Spinal cord (tissue), 10 donors: ENCODE results near the gene MMEL1. TPM values are rescaled to one million over a fixed set of nuclear protein-coding genes. Genes with fewer than 3 reads are reported as not detected.

Source experiments
- DNase-seq, 6 donors: peaks; one replicate each; pipeline versions ENCODE4 v3.0.0 to v3.0.0-alpha.2; 2013 to 2015; ENCODE audit warnings: low spot score in 6 of 6, low read depth in 4 of 6
- H3K27ac ChIP-seq: one replicate; pipeline ENCODE4 v1.5.1; 2013; ENCODE audit warnings: low read depth, low read length, control low read depth
- H3K27me3 ChIP-seq: one replicate; pipeline ENCODE4 v1.6.1; 2013; ENCODE audit warnings: low read length; ENCODE audit not compliant: control insufficient read depth, insufficient read depth
- H3K36me3 ChIP-seq: one replicate; pipeline ENCODE4 v1.6.1; 2013; ENCODE audit warnings: low read length; ENCODE audit not compliant: control insufficient read depth, insufficient read depth
- H3K4me1 ChIP-seq: one replicate; pipeline ENCODE4 v1.6.1; 2013; ENCODE audit warnings: low read length; ENCODE audit not compliant: control insufficient read depth, insufficient read depth
- H3K4me3 ChIP-seq: one replicate; pipeline ENCODE4 v1.5.1; 2013; ENCODE audit warnings: low read depth, low read length, control low read depth
- H3K9me3 ChIP-seq: one replicate; pipeline ENCODE4 v1.6.1; 2013; ENCODE audit warnings: low read length; ENCODE audit not compliant: control insufficient read depth, insufficient read depth
- WGBS: methylation state at CpG from one replicate; pipeline ENCODE4 v1.1.5; 2013; ENCODE audit warnings: missing lambda C conversion rate; ENCODE audit not compliant: insufficient coverage; 5-methylcytosine and 5-hydroxymethylcytosine counted together
- polyA plus RNA-seq, 2 donors: library from polyadenylated mRNA; unstranded; fragments of 120-200 nt; gene quantifications; one replicate each; pipeline ENCODE4 v1.2.1, GENCODE V29; 2013; ENCODE audit not compliant: insufficient read length in 2 of 2
- total RNA-seq, 2 donors: library from RNA; depleted of rRNA in 1 of 2; stranded (reverse); fragments of 120-200 nt in 1 of 2; fragments of >200 nt in 1 of 2; gene quantifications; one replicate each; pipeline versions ENCODE4 v1.2.3 to v1.2.4, GENCODE V29; 2013 to 2014
- donor health status: healthy.

Gene MMEL1
- total and polyA plus RNA-seq, 4 donors = 2.3 to 3.9 (median 2.6) TPM

DNA sequence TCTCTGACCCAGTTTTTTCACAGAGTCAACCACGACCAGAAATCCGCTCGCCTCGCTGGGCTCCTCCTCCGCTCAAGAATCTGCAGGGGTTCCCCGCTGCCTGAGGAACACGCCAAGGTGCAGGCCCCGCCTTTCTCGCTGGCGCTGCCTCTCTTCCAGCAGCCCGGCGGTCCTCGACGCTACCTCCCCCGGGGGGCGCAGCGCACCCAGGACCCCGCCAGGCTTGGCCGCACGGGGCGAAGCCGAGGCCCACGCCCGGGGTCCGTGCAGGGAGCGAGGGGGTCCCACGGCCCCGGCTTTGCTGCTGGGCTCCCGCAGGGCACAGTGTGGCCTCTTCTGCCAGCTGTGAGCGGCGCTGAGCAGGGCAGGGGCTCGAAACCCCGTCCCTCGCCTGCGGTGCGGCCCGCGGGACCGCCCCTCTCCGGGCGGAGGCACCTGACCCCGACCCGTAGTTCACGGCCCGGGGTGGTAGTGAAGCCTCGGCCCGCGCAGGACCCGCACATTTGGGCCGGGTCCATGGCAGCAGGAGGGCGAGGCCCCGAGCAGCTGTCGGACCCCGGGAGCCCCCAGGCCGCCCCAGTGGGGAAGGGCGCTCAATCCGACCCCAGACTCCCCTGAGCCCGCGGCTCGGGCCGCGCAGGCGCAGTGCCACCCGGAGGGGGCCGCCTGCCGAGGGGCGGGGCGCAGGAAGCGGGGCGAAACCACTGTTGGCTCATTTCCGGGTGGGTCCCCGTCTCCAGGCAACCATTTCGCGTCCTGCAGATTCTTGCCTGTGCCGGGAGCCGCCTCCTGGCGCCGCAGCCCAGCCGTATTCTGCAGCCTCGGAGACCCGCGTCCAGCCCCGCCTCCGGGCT, 10.0 kb upstream of the MMEL1 start:
- Histone ChIP-seq H3K27ac (no peak overlapping the region), H3K4me1 (peaks cover 29% of the 10 kb centered on the region), H3K27me3 (no peaks in the 10 kb centered on the region), H3K36me3 (peaks cover 20% of the 10 kb centered on the region), H3K9me3 (no peaks in the 10 kb centered on the region), H3K4me3 (peak overlapping the region; percentile 53)
- under 1% methylated on average over 84 of the region's 84 CpGs for WGBS
- DNase-seq = peak; percentile 80 to 98 (median 90)

DNA sequence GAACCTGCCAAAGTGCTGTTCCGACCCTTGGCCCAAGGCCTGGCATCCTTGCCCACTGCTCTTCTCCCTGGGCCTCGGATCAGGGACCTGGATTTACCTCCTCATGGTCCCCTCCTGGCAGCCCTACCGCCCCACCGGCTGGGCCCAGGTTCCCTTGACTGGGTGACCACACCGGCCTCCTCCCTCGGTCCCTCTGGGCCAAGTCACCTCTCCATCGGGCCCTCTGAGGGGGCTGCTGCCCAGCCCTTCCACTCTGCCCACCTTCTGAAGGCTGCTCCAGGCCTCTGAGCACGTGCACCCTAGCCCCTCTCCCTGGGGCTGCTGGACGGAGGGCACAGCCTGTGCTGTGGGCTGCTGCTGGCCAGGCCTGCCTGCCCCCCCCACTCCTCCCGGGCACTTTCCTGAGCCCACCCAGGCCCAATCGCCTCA, 9.3 kb upstream of the MMEL1 start:
- Histone ChIP-seq H3K4me3 (peak overlapping the region; percentile 53), H3K9me3 (no peaks in the 10 kb centered on the region), H3K27me3 (no peaks in the 10 kb centered on the region), H3K36me3 (peaks cover 20% of the 10 kb centered on the region), H3K27ac (no peak overlapping the region), H3K4me1 (peaks cover 29% of the 10 kb centered on the region)
- DNase-seq = no peak
- WGBS = 37% methylated on average over 11 of the region's 11 CpGs

DNA sequence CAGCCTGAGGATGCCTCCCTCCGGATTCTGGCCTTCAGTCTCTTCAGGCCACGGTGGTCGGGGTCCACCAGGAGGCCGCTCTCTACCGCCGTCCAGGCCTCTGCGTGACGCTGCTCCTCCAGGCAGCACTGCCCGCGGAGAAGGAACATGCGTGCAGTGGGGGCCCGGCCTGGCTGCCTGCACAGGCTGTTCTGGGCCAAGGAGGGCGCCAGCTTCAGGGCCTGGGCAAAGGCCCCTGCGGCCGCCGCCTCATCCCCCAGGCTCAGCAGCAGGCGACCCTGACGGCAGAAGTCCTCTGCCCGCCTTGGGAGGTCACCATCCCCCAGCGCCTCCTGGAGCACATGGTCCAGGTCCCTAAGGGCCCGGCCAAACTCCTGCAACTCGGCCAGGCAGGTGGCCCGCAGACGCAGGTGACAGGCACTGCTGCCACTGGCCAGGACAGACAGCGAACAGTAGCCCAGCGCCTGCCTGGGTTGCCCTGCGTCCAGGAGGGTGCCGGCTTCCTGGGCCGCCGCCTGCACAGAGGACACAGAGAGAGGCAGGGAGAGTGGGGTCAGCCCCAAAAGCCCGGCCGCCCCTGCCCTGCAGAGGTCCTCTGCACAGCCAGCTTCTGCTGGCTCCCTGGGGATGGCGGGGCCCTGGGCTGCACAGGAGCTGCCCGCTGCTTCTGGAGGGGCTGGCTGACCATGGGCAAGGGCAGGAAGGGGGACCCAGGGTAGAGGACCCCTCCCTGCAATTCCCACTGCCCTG, 8.7 kb upstream of the MMEL1 start:
- Histone ChIP-seq H3K4me3 (peak overlapping the region; percentile 53), H3K27me3 (no peaks in the 10 kb centered on the region), H3K36me3 (peaks cover 20% of the 10 kb centered on the region), H3K9me3 (peaks cover 5% of the 10 kb centered on the region), H3K27ac (no peak overlapping the region), H3K4me1 (peaks cover 29% of the 10 kb centered on the region)
- DNase-seq = no peak
- 83% methylated on average over 34 of the region's 34 CpGs for WGBS

- no peaks in the 10 kb centered on the region for H3K27me3 ChIP-seq
- H3K4me1 ChIP-seq = peaks cover 29% of the 10 kb centered on the region
- H3K36me3 ChIP-seq = peaks cover 20% of the 10 kb centered on the region
- 94% methylated on average over 2 of the region's 3 CpGs for WGBS
- H3K9me3 ChIP-seq = peaks cover 5% of the 10 kb centered on the region
- DNase-seq = no peak
- no peak overlapping the region for H3K4me3 ChIP-seq
- H3K27ac ChIP-seq = no peak overlapping the region
Observed at GRCh38 chr1:2640626-2641025, 7.8 kb upstream of the MMEL1 start.

- no peak overlapping the region for H3K27ac ChIP-seq
- 82% methylated on average over 26 of the region's 26 CpGs for WGBS
- H3K27me3 ChIP-seq = no peaks in the 10 kb centered on the region
- H3K4me3 ChIP-seq = no peak overlapping the region
- H3K4me1 ChIP-seq = peaks cover 29% of the 10 kb centered on the region
- peaks cover 20% of the 10 kb centered on the region for H3K36me3 ChIP-seq
- peaks cover 5% of the 10 kb centered on the region for H3K9me3 ChIP-seq
- DNase-seq = no peak
Observed at GRCh38 chr1:2639607-2640521, 7.0 kb upstream of the MMEL1 start.

DNA sequence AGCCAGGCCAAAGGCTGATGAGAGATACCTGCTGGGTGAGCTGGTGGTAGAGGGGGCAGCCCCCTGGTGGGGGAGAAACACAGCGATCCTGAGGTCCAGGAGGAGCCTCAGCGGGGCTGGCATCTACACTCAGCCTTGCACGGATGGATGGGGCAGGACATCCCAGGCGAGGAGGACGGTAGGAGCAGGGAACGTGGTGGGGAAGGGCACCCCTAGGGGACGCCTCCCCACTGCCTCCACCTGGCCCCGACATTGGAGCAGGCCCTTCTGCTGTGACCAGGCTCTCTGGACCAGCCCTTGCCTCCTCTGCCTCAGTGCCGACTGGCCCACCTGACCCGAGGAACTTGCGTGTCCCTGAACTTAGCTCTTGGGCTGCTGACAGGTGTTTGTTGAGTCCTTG, 6.4 kb upstream of the MMEL1 start:
- no peak for DNase-seq
- Histone ChIP-seq H3K27ac (no peak overlapping the region), H3K4me3 (no peak overlapping the region), H3K4me1 (peaks cover 31% of the 10 kb centered on the region), H3K9me3 (peaks cover 5% of the 10 kb centered on the region), H3K27me3 (no peaks in the 10 kb centered on the region), H3K36me3 (peaks cover 20% of the 10 kb centered on the region)
- WGBS = 68% methylated on average over 11 of the region's 11 CpGs

DNA sequence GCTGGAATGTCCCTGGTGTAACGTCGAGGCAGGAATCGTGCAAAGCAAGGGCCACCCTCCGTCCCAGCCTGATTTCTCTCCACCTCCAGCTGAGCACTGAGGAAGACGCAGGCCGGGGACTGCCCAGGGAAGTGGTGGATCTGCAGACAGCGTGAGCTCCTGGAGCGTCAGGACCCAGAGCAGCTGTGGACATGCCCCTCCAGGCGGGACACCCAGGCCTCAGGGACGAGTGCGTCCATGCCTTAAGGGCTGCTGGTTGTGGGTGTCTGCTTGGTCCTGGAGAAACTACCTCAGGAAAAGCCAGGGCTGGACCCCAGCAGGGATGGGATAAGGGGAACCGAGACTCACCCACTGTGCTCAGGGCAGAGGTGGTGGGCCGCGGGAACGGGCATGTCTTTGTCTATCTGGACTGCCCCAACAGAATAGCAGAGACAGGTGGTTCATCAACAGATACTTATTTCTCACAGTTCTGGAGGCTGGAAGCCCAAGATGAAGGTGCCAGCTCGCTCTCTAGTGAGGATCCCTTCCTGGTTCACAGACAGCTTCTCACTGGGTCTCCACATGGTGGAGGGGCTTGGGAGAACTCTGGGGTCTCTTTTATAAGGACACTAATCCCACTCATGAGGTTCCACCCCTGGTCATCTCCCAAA, 5.8 kb upstream of the MMEL1 start:
- Histone ChIP-seq H3K4me3 (no peak overlapping the region), H3K27ac (no peak overlapping the region), H3K9me3 (peaks cover 5% of the 10 kb centered on the region), H3K4me1 (peaks cover 31% of the 10 kb centered on the region), H3K27me3 (no peaks in the 10 kb centered on the region), H3K36me3 (peaks cover 20% of the 10 kb centered on the region)
- WGBS = 75% methylated on average over 8 of the region's 16 CpGs
- DNase-seq = no peak

GRCh38 chr1:2637442-2638145, 4.8 kb upstream of the MMEL1 start:
- Histone ChIP-seq H3K9me3 (peaks cover 5% of the 10 kb centered on the region), H3K4me3 (no peak overlapping the region), H3K27ac (no peak overlapping the region), H3K4me1 (peaks cover 37% of the 10 kb centered on the region), H3K36me3 (peaks cover 20% of the 10 kb centered on the region), H3K27me3 (no peaks in the 10 kb centered on the region)
- no peak for DNase-seq
- WGBS = 77% methylated on average over 10 of the region's 10 CpGs
